Measurements from ENCODE around the gene IGF2BP2.

- no peak for TF ChIP-seq CTCF (IDR thresholded peaks at IDR 0.05)
- no peak for TF ChIP-seq POLR2A (IDR thresholded peaks at IDR 0.05)
Observed at GRCh38 chr3:185663929-185664328, 160.9 kb downstream of the IGF2BP2 start.
